SK-N-SH (cell line): ENCODE measurements around the gene MTPN.

Experiments
- EZH2phosphoT487 ChIP-seq: fragments of 200-600 bp; sonication (generic); IDR thresholded peaks from 2 replicates; pipeline ENCODE4 v1.6.1; 2017; ENCODE audit warnings: low read depth, mixed run types, mild to moderate bottlenecking, antibody characterized with exemption, moderate library complexity, borderline replicate concordance
- GABPA ChIP-seq: IDR thresholded peaks from 2 replicates; pipeline ENCODE4 v1.4.0; 2012; ENCODE audit warnings: low read depth, mild to moderate bottlenecking
- RCOR1 ChIP-seq: fragments of 150-350 bp; IDR thresholded peaks from 2 replicates; pipeline ENCODE4 v1.6.1; 2017; ENCODE audit warnings: antibody characterized with exemption, low read length
- RFX5 ChIP-seq: IDR thresholded peaks from 2 replicates; pipeline ENCODE4 v1.6.1; 2012; ENCODE audit warnings: mild to moderate bottlenecking, improper control_type of control experiment, low read length
- SIN3A ChIP-seq: IDR thresholded peaks from 2 replicates; pipeline ENCODE4 v1.6.1; 2012; ENCODE audit warnings: low read depth, mild to moderate bottlenecking, low read length, moderate library complexity, borderline replicate concordance
- SMC3 ChIP-seq: IDR thresholded peaks from 2 replicates; pipeline ENCODE4 v1.6.1; 2012; ENCODE audit warnings: low read depth, low read length, improper control_type of control experiment
- TF ChIP-seq, protein P1 (sequence below): fragments of 200-600 bp; sonication (generic); IDR thresholded peaks from 2 replicates; pipeline ENCODE4 v1.6.1; 2017; ENCODE audit warnings: antibody characterized with exemption, mild to moderate bottlenecking, moderate library complexity
- TF ChIP-seq, protein P2 (sequence below): IDR thresholded peaks from 2 replicates; pipeline ENCODE4; 2012
- TF ChIP-seq, protein P3 (sequence below): fragments of 150-350 bp; IDR thresholded peaks from 2 replicates; pipeline ENCODE4 v1.6.1; 2017; ENCODE audit warnings: antibody characterized with exemption, low read length, low read depth, borderline replicate concordance
- TF ChIP-seq, protein P4 (sequence below): IDR thresholded peaks from 2 replicates; pipeline ENCODE4 v1.6.1; 2012; ENCODE audit warnings: mild to moderate bottlenecking, low read depth, low read length, moderate library complexity

DNA sequence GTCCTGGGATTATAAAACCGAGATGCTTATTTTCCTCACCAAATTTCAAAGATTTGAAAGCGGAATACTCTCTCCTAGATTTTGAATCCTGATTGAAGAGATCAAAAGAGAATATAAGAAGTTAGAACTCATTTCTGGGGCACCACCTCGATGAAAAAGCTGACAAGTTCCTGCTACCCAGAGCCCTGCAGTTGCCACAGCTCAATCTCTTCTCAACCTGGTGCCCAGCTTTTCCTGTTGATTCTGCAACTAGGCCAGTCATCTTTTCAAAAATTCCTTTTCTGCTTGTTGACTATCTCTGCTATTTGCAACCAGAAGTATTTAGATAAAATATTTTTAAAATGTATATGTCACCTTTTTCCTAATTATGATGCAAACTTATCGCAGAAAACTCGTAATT is 45.0 kb downstream of the MTPN start:
- TF ChIP-seq, protein P1, sequence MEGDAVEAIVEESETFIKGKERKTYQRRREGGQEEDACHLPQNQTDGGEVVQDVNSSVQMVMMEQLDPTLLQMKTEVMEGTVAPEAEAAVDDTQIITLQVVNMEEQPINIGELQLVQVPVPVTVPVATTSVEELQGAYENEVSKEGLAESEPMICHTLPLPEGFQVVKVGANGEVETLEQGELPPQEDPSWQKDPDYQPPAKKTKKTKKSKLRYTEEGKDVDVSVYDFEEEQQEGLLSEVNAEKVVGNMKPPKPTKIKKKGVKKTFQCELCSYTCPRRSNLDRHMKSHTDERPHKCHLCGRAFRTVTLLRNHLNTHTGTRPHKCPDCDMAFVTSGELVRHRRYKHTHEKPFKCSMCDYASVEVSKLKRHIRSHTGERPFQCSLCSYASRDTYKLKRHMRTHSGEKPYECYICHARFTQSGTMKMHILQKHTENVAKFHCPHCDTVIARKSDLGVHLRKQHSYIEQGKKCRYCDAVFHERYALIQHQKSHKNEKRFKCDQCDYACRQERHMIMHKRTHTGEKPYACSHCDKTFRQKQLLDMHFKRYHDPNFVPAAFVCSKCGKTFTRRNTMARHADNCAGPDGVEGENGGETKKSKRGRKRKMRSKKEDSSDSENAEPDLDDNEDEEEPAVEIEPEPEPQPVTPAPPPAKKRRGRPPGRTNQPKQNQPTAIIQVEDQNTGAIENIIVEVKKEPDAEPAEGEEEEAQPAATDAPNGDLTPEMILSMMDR = no peak
- TF ChIP-seq, protein P2, sequence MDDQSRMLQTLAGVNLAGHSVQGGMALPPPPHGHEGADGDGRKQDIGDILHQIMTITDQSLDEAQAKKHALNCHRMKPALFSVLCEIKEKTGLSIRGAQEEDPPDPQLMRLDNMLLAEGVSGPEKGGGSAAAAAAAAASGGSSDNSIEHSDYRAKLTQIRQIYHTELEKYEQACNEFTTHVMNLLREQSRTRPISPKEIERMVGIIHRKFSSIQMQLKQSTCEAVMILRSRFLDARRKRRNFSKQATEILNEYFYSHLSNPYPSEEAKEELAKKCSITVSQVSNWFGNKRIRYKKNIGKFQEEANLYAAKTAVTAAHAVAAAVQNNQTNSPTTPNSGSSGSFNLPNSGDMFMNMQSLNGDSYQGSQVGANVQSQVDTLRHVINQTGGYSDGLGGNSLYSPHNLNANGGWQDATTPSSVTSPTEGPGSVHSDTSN = no peak
- TF ChIP-seq GABPA (no peak), RFX5 (no peak), EZH2phosphoT487 (no peak), RCOR1 (no peak), SMC3 (no peak), SIN3A (no peak)
- TF ChIP-seq, protein P3, sequence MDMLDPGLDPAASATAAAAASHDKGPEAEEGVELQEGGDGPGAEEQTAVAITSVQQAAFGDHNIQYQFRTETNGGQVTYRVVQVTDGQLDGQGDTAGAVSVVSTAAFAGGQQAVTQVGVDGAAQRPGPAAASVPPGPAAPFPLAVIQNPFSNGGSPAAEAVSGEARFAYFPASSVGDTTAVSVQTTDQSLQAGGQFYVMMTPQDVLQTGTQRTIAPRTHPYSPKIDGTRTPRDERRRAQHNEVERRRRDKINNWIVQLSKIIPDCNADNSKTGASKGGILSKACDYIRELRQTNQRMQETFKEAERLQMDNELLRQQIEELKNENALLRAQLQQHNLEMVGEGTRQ = no peak
- TF ChIP-seq, protein P4, sequence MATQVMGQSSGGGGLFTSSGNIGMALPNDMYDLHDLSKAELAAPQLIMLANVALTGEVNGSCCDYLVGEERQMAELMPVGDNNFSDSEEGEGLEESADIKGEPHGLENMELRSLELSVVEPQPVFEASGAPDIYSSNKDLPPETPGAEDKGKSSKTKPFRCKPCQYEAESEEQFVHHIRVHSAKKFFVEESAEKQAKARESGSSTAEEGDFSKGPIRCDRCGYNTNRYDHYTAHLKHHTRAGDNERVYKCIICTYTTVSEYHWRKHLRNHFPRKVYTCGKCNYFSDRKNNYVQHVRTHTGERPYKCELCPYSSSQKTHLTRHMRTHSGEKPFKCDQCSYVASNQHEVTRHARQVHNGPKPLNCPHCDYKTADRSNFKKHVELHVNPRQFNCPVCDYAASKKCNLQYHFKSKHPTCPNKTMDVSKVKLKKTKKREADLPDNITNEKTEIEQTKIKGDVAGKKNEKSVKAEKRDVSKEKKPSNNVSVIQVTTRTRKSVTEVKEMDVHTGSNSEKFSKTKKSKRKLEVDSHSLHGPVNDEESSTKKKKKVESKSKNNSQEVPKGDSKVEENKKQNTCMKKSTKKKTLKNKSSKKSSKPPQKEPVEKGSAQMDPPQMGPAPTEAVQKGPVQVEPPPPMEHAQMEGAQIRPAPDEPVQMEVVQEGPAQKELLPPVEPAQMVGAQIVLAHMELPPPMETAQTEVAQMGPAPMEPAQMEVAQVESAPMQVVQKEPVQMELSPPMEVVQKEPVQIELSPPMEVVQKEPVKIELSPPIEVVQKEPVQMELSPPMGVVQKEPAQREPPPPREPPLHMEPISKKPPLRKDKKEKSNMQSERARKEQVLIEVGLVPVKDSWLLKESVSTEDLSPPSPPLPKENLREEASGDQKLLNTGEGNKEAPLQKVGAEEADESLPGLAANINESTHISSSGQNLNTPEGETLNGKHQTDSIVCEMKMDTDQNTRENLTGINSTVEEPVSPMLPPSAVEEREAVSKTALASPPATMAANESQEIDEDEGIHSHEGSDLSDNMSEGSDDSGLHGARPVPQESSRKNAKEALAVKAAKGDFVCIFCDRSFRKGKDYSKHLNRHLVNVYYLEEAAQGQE = no peak
